CD14-positive monocyte (primary cell): ENCODE data around the gene PPP3CA. TPM values are rescaled to one million over a fixed set of nuclear protein-coding genes. Genes with fewer than 3 reads are reported as not detected.

Experiments used
- DNase-seq, 3 donors: peaks; one replicate each; pipeline ENCODE4 v3.0.0-alpha.2; 2011 to 2022
- H2AFZ ChIP-seq: 2 replicates; pipeline ENCODE4 v1.6.0; 2012; ENCODE audit warnings: mild to moderate bottlenecking, low read depth, low read length, inconsistent platforms; ENCODE audit not compliant: insufficient read depth, poor library complexity, severe bottlenecking
- H3K27ac ChIP-seq, 2 donors: 1 replicate in 1 of 2; 2 replicates in 1 of 2; pipeline ENCODE4 v1.5.1; 2012 to 2013; ENCODE audit warnings: low read length in 2 of 2, control low read depth in 1 of 2, inconsistent platforms in 1 of 2, low read depth in 1 of 2, mild to moderate bottlenecking in 1 of 2
- H3K27me3 ChIP-seq, 2 donors: one replicate each; pipeline versions ENCODE4 v1.6.0 to v1.6.1; 2011 to 2013; ENCODE audit warnings: low read length in 2 of 2; ENCODE audit not compliant: control insufficient read depth in 2 of 2, insufficient read depth in 2 of 2
- H3K36me3 ChIP-seq, 2 donors: replicated peaks in 1 of 2; 1 replicate in 1 of 2; 2 replicates in 1 of 2; pipeline versions ENCODE4 v1.5.1 to v1.6.1; 2012 to 2013; ENCODE audit warnings: low read length in 2 of 2, control low read depth in 1 of 2, inconsistent platforms in 1 of 2, mild to moderate bottlenecking in 1 of 2; ENCODE audit not compliant: insufficient read depth in 2 of 2, control insufficient read depth in 1 of 2
- H3K4me1 ChIP-seq, 2 donors: 1 replicate in 1 of 2; 2 replicates in 1 of 2; pipeline versions ENCODE4 v1.5.1 to v1.6.1; 2012 to 2013; ENCODE audit warnings: low read length in 2 of 2, control low read depth in 1 of 2, inconsistent platforms in 1 of 2, mild to moderate bottlenecking in 1 of 2, moderate library complexity in 1 of 2; ENCODE audit not compliant: insufficient read depth in 2 of 2, control insufficient read depth in 1 of 2
- H3K4me2 ChIP-seq: replicated peaks from 2 replicates; pipeline ENCODE3; 2012; ENCODE audit warnings: low read length, moderate library complexity, mild to moderate bottlenecking; ENCODE audit not compliant: poor library complexity, severe bottlenecking; ENCODE audit errors: extremely low read depth
- H3K4me3 ChIP-seq, 3 experiments: fragments of 200-600 bp in 1 of 3; sonication (generic) in 1 of 3; replicated peaks in 1 of 3; 1 replicate in 2 of 3; 2 replicates in 1 of 3; pipeline ENCODE4 v1.5.1; 2011 to 2013; ENCODE audit warnings: low read length in 3 of 3, mild to moderate bottlenecking in 3 of 3, control low read depth in 2 of 3, low read depth in 2 of 3, inconsistent platforms in 1 of 3, moderate library complexity in 1 of 3
- H3K79me2 ChIP-seq: 2 replicates; pipeline ENCODE4 v1.6.0; 2012; ENCODE audit warnings: mild to moderate bottlenecking, control low read depth, inconsistent platforms, low read length, moderate library complexity; ENCODE audit not compliant: insufficient read depth
- H3K9ac ChIP-seq: 2 replicates; pipeline ENCODE4 v1.6.0; 2017; ENCODE audit warnings: low read length, mild to moderate bottlenecking; ENCODE audit not compliant: insufficient read depth, poor library complexity, severe bottlenecking
- H3K9me3 ChIP-seq, 2 donors: replicated peaks in 1 of 2; 1 replicate in 1 of 2; 2 replicates in 1 of 2; pipeline versions ENCODE4 v1.5.1 to v1.6.1; 2012 to 2013; ENCODE audit warnings: low read length in 2 of 2, control low read depth in 1 of 2; ENCODE audit not compliant: control insufficient read depth in 1 of 2, insufficient read depth in 1 of 2
- H4K20me1 ChIP-seq: 2 replicates; pipeline ENCODE4 v1.6.0; 2012; ENCODE audit warnings: mild to moderate bottlenecking, low read length, control low read depth, moderate library complexity; ENCODE audit not compliant: insufficient read depth
- H3K27ac Mint-ChIP-seq, 7 donors: one replicate each; pipeline ENCODE4 v1.8.0; 2020; ENCODE audit warnings: mild to moderate bottlenecking in 7 of 7, mixed read lengths in 7 of 7, moderate library complexity in 6 of 7, inconsistent platforms in 2 of 7
- H3K27me3 Mint-ChIP-seq, 3 donors: one replicate each; pipeline ENCODE4 v1.8.0; 2021 to 2022; ENCODE audit warnings: low read depth in 3 of 3, mild to moderate bottlenecking in 3 of 3, mixed read lengths in 3 of 3, moderate library complexity in 3 of 3, inconsistent platforms in 1 of 3
- H3K36me3 Mint-ChIP-seq, 2 donors: one replicate each; pipeline ENCODE4 v1.8.0; 2020; ENCODE audit warnings: mixed read lengths in 2 of 2, inconsistent platforms in 1 of 2, mild to moderate bottlenecking in 1 of 2
- H3K4me1 Mint-ChIP-seq: one replicate; pipeline ENCODE4 v1.8.0; 2020; ENCODE audit warnings: mild to moderate bottlenecking, mixed read lengths
- H3K4me3 Mint-ChIP-seq, 2 donors: one replicate each; pipeline ENCODE4 v1.8.0; 2020; ENCODE audit warnings: mild to moderate bottlenecking in 2 of 2, mixed read lengths in 2 of 2, moderate library complexity in 1 of 2
- H3K9me3 Mint-ChIP-seq, 7 donors: one replicate each; pipeline ENCODE4 v1.8.0; 2020 to 2022; ENCODE audit warnings: mixed read lengths in 7 of 7, mild to moderate bottlenecking in 6 of 7, moderate library complexity in 6 of 7, inconsistent platforms in 2 of 7
- WGBS: methylation state at CpG from one replicate; pipeline ENCODE4 v1.1.5; 2013; ENCODE audit warnings: missing lambda C conversion rate; ENCODE audit not compliant: insufficient coverage; 5-methylcytosine and 5-hydroxymethylcytosine counted together
- intact Hi-C, 2 donors: fragments of 100-400 bp; cut with micrococcal nuclease; formaldehyde crosslinking; loops; one replicate each; pipeline versions ENCODE4 v1.15.0 to v1.15.1; 2023
- polyA plus RNA-seq, 3 donors: library from polyadenylated mRNA; depleted of rRNA in 1 of 3; unstranded in 2 of 3; stranded (reverse) in 1 of 3; fragments of 300-500 nt in 2 of 3; fragments of >200 nt in 1 of 3; fragmentation: Illumina TruSeq in 2 of 3; gene quantifications; 1 replicate in 2 of 3; 2 replicates in 1 of 3; pipeline ENCODE4 v1.2.3, GENCODE V29; 2012 to 2021
- TF ChIP-seq, protein P1 (sequence below): fragments of 200-600 bp; IDR thresholded peaks from one replicate; pipeline ENCODE4 v1.8.0; 2022; ENCODE audit warnings: antibody characterized with exemption, mild to moderate bottlenecking

Gene PPP3CA
- polyA plus RNA-seq, 3 donors, result 5.1 to 9.7 (median 8.9) TPM

DNA sequence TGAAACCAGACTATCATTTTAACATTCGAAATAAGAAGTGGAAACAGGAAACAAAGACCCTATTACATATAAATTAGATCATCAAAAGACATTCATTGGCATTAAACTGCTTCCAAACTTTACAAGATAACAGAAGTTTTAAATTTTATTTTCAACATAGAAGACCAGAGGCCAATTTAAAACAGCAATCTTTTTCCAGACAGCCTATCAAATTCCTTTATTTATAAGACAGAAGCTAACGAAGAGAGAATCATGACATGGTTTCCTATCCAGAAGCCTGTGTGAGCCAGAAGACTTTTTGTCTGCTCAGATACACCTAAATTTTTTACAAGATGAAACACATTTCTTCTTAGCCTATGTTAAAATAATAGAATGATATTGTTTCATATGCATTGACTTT lies 291.9 kb downstream of the PPP3CA start:
- Mint-ChIP-seq H3K36me3 (peaks cover 26 to 30% of the 10 kb centered on the region in 2 donors), H3K9me3 (no peaks in the 10 kb centered on the region), H3K27me3 (no peaks in the 10 kb centered on the region), H3K27ac (no peak overlapping the region), H3K4me1 (no peaks in the 10 kb centered on the region), H3K4me3 (no peak overlapping the region)
- H3K27ac ChIP-seq, result no peak overlapping the region
- H3K9me3 ChIP-seq, result no peaks in the 10 kb centered on the region
- H3K36me3 ChIP-seq, result peaks cover 7 to 30% of the 10 kb centered on the region in 2 donors
- H3K4me2 ChIP-seq, result no peak overlapping the region
- no peaks in the 10 kb centered on the region for H3K79me2 ChIP-seq
- no peak overlapping the region for H3K9ac ChIP-seq
- no peak for DNase-seq
- no peak overlapping the region for H3K4me3 ChIP-seq
- H3K27me3 ChIP-seq, result no peaks in the 10 kb centered on the region
- H4K20me1 ChIP-seq, result no peaks in the 10 kb centered on the region
- intact Hi-C loops, result no loop called here
- TF ChIP-seq, protein P1, sequence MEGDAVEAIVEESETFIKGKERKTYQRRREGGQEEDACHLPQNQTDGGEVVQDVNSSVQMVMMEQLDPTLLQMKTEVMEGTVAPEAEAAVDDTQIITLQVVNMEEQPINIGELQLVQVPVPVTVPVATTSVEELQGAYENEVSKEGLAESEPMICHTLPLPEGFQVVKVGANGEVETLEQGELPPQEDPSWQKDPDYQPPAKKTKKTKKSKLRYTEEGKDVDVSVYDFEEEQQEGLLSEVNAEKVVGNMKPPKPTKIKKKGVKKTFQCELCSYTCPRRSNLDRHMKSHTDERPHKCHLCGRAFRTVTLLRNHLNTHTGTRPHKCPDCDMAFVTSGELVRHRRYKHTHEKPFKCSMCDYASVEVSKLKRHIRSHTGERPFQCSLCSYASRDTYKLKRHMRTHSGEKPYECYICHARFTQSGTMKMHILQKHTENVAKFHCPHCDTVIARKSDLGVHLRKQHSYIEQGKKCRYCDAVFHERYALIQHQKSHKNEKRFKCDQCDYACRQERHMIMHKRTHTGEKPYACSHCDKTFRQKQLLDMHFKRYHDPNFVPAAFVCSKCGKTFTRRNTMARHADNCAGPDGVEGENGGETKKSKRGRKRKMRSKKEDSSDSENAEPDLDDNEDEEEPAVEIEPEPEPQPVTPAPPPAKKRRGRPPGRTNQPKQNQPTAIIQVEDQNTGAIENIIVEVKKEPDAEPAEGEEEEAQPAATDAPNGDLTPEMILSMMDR, result no peak
- H3K4me1 ChIP-seq, result no peaks in the 10 kb centered on the region
- H2AFZ ChIP-seq, result no peak overlapping the region
- 100% methylated on average over 1 of the region's 2 CpGs for WGBS

- peak overlapping the region in 1 of 7 donors; percentile 80 for H3K27ac Mint-ChIP-seq
- no peaks in the 10 kb centered on the region for H3K4me1 ChIP-seq
- no peaks in the 10 kb centered on the region for H3K27me3 ChIP-seq
- peaks cover 4 to 17% of the 10 kb centered on the region in 2 donors for H3K36me3 Mint-ChIP-seq
- no peak overlapping the region for H3K4me3 Mint-ChIP-seq
- H4K20me1 ChIP-seq, result no peaks in the 10 kb centered on the region
- DNase-seq, result no peak
- intact Hi-C loops, result no loop called here
- no peaks in the 10 kb centered on the region for H3K79me2 ChIP-seq
- no peaks in the 10 kb centered on the region for H3K9me3 ChIP-seq
- peaks cover 4 to 8% of the 10 kb centered on the region in 2 donors for H3K36me3 ChIP-seq
- no peak overlapping the region for H3K4me2 ChIP-seq
- no peak overlapping the region for H2AFZ ChIP-seq
- no peaks in the 10 kb centered on the region for H3K4me1 Mint-ChIP-seq
- TF ChIP-seq, protein P1, result no peak
- no peaks in the 10 kb centered on the region for H3K27me3 Mint-ChIP-seq
- H3K9me3 Mint-ChIP-seq, result no peaks in the 10 kb centered on the region
- no peak overlapping the region for H3K4me3 ChIP-seq
- H3K9ac ChIP-seq, result no peak overlapping the region
- H3K27ac ChIP-seq, result no peak overlapping the region
- WGBS, result no CpG with 5 or more reads among the region's 2 CpGs
Measured at GRCh38 chr4:101050837-101051205, 296.5 kb downstream of the PPP3CA start.
